ENCODE data around the gene CSK.

The CSK gene

DNA sequence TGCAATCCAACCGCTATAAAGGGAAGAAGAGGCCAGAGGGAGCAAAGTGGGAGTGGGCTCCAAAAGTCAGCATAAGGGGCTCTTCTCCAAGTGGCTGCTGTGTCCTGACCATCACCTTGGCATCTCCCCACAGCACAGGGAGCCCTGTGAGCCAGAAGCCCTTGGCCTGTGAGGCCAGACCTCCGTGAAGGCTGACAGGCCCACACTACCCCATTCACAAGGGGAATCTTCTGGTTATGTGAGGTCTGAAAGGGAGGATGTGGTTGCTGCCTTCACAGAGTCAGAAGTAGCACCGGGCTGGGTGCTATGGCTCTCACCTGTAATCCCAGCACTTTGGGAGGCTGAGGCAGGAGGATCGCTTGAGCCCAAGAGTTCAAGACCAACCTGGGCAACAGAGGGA lies 63.7 kb downstream of the CSK start:
- no peak for DNase-seq

DNA sequence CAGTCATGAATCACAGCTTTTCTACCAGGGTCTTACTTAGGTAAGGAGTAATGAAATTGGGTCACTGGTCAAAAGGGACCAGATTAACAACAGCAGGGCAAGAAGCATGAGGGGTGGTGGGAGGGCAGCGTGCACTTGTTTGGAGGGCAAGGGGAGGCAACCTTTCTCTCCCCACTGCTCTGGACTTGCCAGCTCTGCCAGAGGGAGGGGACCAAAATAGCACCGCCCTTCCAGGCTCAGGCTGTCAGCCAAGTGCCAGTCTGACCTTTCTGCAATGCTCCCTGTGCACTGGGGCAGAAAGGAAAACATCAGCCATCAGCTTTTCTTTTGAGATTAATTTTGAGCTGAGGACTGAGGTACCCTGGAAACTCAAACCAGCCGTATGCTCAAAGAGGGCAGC lies 65.6 kb downstream of the CSK start:
- no peak for DNase-seq

DNA sequence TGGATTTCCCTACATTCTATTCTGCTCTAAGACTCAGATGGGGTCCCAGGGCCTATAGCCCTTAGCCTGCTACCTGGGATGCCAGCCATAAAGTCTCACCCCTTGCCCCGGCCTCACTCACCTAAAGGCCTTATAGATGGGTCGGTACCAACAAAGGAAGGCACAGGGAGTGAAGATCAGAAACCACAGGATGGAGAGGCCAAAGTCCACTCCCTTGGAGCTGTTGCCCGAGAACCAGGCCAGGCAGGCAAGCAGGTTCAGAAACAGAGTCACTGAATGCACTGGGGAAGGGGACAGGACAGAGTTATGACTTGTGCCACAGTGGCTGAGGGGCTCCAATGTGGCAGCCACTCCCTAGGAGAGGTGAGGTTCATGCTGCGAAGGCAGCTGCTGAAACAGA lies 68.5 kb downstream of the CSK start:
- no peak for DNase-seq

DNA sequence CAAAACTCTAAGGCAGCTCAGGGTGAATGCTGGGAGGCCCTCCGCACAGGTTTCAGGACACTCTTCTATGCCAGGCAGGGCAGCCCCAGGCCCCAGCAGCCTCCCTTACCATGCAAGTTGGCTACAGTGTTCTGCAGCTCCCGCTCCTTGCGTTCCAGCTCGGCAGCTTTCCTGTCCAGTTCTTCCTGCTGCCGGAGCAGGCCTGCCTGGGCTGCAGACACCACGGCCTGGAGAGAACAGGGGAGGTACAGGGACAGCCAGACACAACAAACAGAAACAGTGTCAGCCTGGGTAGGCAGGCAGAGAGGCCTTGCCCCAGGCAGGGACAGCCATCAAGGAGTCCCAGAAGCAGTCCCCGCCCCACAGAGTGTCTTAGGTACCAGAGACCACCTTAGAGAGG lies 70.1 kb downstream of the CSK start:
- DNase-seq = no peak

Measured in COR-L47 (cell line).